Measurements from ENCODE around the gene DLG2.
"Not testable (repeated sequence)": the region's sequence is repeated elsewhere in the genome, so short reads cannot be mapped to it uniquely, and the experiment has no call there.

Gene DLG2

GRCh38 chr11:84902445-84902844, 724.7 kb downstream of the DLG2 start:
- DNase-seq (ENCODE audit: low read depth in 2 of 2) = no peak

DNA sequence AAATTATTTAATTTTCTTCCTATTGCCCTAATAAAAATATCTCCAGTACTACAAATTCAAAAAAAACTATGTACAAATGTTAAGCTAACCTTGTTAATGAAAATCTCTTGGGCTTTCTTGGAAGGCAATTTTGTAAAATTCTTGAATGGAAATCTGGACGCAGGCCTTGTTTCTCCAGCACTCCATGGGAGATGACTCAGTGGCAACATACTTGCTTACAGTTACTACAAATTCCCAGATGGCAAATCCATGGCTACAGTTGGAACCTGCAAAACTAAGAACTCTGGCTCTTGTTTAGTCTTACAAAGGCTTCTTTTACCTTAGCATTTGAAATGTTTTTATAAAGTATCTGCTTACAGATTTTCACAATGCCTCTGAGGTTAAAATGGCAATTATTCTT, 725.2 kb downstream of the DLG2 start:
- no peak for DNase-seq (ENCODE audit: low read depth in 2 of 2)

GRCh38 chr11:84899740-84900139, 727.4 kb downstream of the DLG2 start:
- no peak for DNase-seq (ENCODE audit: low read depth in 2 of 2)

GRCh38 chr11:84899134-84899533, 728.0 kb downstream of the DLG2 start:
- DNase-seq (ENCODE audit: low read depth in 2 of 2) = no peak

- DNase-seq (ENCODE audit: low read depth in 2 of 2) = no peak
Observed at GRCh38 chr11:84894666-84895065, 732.5 kb downstream of the DLG2 start.

GRCh38 chr11:84890676-84891075, 736.5 kb downstream of the DLG2 start:
- no peak for DNase-seq (ENCODE audit: low read depth in 2 of 2)

DNA sequence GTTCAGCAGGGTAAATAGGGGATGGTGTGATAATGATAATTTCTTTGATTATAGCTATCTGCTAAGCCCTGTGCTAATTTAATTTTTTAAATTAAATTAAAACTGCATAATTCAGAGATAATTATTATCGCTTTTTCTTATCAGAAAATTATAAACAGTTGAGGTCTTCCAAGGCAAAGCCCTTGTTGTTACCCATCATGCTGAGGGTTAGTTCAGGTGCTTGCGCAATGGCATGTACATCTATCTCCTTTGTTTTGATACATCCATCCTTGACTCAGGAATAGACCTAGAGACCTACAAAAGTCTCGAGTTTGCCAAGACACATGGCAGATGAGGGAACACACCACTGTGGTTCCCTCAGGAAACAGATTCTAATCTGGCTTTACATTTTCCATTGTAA, 737.6 kb downstream of the DLG2 start:
- no peak for DNase-seq (ENCODE audit: low read depth in 2 of 2)

GRCh38 chr11:84887055-84887629, 740.0 kb downstream of the DLG2 start:
- DNase-seq (ENCODE audit: low read depth in 2 of 2) = no peak

GRCh38 chr11:84886344-84886743, 740.8 kb downstream of the DLG2 start:
- no peak for DNase-seq (ENCODE audit: low read depth in 2 of 2)

DNA sequence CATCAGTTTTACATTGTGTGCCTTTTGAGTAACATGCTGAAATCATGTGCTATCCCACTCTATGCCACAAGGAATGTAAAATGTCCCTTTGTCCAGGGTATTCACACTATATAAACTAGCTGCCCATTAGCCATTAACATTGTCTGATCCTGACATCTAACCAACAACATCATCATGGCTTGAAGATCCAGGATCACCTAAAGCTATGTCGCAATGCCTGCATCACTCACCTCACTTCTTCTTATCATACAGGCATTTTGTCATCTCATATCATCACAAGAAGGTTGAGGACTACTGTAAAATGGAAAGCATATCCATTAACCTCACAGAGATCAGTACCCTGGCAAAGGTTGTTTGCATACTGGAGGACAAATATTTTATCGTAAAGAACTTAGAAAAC, 742.3 kb downstream of the DLG2 start:
- DNase-seq (ENCODE audit: low read depth in 2 of 2) = no peak

- DNase-seq (ENCODE audit: low read depth in 2 of 2) = no peak
Observed at GRCh38 chr11:84882056-84882455, 745.1 kb downstream of the DLG2 start.

DNA sequence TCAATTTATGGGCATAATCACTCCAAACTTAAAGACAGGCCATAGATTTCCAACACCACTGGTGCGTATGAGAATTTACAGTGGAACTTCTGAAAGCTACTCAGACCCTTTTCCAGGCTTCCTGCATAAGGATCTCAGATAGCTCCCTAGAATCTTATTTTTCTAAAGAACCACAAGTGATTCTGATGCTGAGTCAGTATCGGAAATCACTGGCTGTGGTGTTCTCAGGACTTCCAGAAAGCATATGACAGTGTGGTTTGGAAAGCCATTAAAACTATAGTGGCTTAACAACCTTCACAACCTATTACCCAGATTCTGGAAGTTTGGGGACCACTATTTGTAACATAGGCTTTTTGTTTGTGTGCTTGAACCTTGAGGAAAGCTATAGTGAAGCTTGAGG, 756.0 kb downstream of the DLG2 start:
- no peak for DNase-seq (ENCODE audit: low read depth in 2 of 2)

DNA sequence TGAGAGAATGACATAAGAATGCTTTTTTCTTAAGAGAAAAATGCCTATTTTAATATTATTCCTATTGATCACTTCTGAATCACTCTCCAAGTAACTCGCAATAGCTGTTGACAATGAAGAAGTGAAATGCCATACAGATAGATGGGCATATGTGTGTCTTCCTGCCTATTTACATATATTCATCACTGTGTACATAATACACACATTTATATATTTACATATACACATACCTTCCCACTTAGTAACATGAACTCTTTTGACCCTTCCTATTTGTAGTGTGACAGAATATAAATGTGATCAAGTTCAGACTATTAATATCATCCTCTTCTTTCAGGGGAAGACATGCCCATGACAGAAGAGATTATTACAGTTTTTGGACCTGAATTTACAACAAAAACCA, 756.7 kb downstream of the DLG2 start:
- no peak for DNase-seq (ENCODE audit: low read depth in 2 of 2)

GRCh38 chr11:84866922-84867321, 760.2 kb downstream of the DLG2 start:
- no peak for DNase-seq (ENCODE audit: low read depth in 2 of 2)

DNA sequence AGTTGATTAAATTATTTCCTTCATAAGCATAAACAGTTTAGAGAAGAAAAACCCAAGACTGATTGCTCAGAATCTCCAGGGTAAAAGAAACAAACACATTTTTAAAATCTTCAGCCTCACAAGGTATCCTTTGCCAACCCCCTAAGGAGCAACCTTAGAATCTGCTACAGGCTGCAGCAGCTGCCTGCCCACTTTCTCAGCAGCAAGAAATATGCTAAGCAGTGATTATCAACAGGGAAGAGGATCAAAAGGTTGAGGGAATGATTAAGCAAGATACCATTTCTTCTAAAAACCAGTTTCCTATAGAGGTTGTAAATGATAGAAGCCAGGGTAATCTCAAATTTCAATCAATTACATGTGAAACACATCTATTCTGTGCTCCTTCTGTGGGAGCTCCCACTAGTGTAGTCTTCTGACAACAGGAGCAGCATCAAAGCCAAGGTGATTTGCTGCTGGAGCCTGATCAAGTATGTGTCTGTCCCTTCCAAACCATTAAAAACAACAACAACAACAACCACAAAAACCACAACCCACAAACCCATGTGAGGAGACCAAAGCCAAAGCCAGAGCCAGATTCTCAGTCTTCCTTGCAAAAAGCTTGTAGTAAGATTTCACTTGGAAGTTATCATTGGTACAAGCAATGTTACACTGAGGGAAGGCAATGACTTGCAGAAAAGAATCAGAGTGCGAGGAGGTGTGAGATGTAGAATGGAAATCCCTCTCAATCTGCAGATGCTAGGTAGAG, 761.2 kb downstream of the DLG2 start:
- DNase-seq (ENCODE audit: low read depth in 2 of 2) = no peak

DNA sequence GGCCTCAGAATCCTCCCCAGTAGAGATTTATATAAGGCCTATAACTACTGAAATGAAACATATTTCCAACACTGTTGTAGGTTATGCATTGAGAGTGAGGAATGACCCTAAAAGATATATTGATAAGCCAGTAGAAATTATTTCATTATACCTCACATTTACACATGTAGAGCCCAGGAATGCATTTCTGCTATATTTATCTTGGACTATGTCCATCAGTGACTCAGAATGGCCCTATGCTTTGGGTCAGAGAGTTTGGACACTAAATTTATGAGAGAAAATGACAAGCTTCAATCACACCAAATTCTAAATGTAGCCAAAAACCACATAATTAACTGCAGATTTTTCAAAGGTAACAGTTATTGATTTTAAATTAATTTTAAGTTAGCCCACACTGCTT, 761.9 kb downstream of the DLG2 start:
- DNase-seq (ENCODE audit: low read depth in 2 of 2) = no peak

DNA sequence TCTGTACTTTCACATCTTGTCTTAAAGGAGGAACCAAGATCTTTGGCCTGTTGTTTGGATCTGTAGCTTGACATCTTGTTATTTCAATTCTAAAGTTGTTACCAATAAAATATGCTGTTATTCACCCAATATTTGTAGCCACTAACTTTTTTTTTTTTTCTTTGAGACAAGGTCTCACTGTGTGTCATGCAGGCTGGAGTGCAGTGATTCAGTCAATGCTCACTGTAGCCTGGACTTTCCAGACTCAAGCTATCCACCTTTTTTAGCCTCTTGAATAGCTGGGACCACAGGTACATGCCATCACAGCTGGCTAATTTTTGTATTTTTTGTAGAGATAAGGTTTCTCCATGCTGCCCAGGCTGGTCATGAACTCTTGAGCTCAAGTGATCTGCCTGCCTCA, 769.4 kb downstream of the DLG2 start:
- no peak for DNase-seq (ENCODE audit: low read depth in 2 of 2)

- DNase-seq (ENCODE audit: low read depth in 2 of 2) = no peak
Observed at GRCh38 chr11:84855508-84856245, 771.5 kb downstream of the DLG2 start.

GRCh38 chr11:84854498-84854880, 772.7 kb downstream of the DLG2 start:
- DNase-seq (ENCODE audit: low read depth in 2 of 2) = no peak

- no peak for DNase-seq (ENCODE audit: low read depth in 2 of 2)
Observed at GRCh38 chr11:84853841-84854497, 773.2 kb downstream of the DLG2 start.

GRCh38 chr11:84847842-84848241, 779.3 kb downstream of the DLG2 start:
- no peak for DNase-seq (ENCODE audit: low read depth in 2 of 2)

DNA sequence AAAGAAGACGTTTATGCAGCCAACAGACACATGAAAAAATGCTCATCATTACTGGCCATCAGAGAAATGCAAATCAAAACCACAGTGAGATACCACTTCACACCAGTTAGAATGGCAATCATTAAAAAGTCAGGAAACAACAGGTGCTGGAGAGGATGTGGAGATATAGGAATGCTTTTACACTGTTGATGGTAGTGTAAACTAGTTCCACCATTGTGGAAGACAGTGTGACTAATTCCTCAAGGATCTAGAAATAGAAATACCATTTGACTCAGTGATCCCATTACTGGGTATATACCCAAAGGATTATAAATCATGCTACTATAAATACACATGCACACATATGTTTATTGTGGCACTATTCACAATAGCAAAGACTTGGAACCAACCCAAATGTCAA, 786.9 kb downstream of the DLG2 start:
- not testable (repeated sequence) for DNase-seq (ENCODE audit: low read depth in 2 of 2)
